Measurements from ENCODE around the gene GNG12. TPM values are rescaled to one million over a fixed set of nuclear protein-coding genes. Genes with fewer than 3 reads are reported as not detected.

Gene GNG12
- polyA plus RNA-seq, 1 experiment, result 185 TPM

GRCh38 chr1:67676287-67676686, 157.0 kb downstream of the GNG12 start:
- Histone ChIP-seq H3K27me3 (ENCODE audit: control insufficient read depth, insufficient read depth, low read length) (no peaks in the 10 kb centered on the region), H3K9me3 (ENCODE audit: control insufficient read depth, insufficient read depth, low read length) (no peaks in the 10 kb centered on the region), H3K4me3 (ENCODE audit: low read depth, low read length) (no peak overlapping the region), H3K27ac (ENCODE audit: low read depth, low read length) (no peak overlapping the region)
- DNase-seq (ENCODE audit: low read depth, low spot score), result no peak
- ChIA-PET CTCF (interaction anchor here (0.8 to 2.6 kb wide), 4 partner anchors 13 to 141 kb away, joined by 3 to 11 read pairs (median 6); no protein-coding TSS in a partner anchor), POLR2A (interaction anchor here (0.7 to 3.5 kb wide), 3 partner anchors 9 to 36 kb away, joined by 3 to 29 read pairs (median 3); partner anchors contain the start of gene GADD45A)
- TF ChIP-seq CTCF (IDR thresholded peaks at IDR 0.05; ENCODE audit: low read depth, low read length), result no peak

- Histone ChIP-seq H3K27me3 (ENCODE audit: control insufficient read depth, insufficient read depth, low read length) (no peaks in the 10 kb centered on the region), H3K27ac (ENCODE audit: low read depth, low read length) (no peak overlapping the region), H3K9me3 (ENCODE audit: control insufficient read depth, insufficient read depth, low read length) (no peaks in the 10 kb centered on the region), H3K4me3 (ENCODE audit: low read depth, low read length) (no peak overlapping the region)
- ChIA-PET POLR2A (interaction anchor here (0.9 to 3.5 kb wide), 2 partner anchors 10 to 12 kb away, joined by 3 to 29 read pairs; partner anchors contain the start of gene GADD45A), CTCF (interaction anchor here (0.8 to 2.6 kb wide), 5 partner anchors 13 to 114 kb away, joined by 3 to 14 read pairs (median 4); no protein-coding TSS in a partner anchor)
- DNase-seq (ENCODE audit: low read depth, low spot score), result no peak
- TF ChIP-seq CTCF (IDR thresholded peaks at IDR 0.05; ENCODE audit: low read depth, low read length), result no peak
Observed at GRCh38 chr1:67675800-67676199, 157.5 kb downstream of the GNG12 start.

- H3K27ac ChIP-seq (ENCODE audit: low read depth, low read length), result no peak overlapping the region
- CTCF ChIA-PET, result interaction anchor here (1.1 to 2.1 kb wide), 7 partner anchors 8 to 142 kb away, joined by 3 to 14 read pairs (median 4); no protein-coding TSS in a partner anchor
- TF ChIP-seq CTCF (IDR thresholded peaks at IDR 0.05; ENCODE audit: low read depth, low read length), result no peak
- POLR2A ChIA-PET, result interaction anchor here (0.6 to 3.5 kb wide), 2 partner anchors 11 to 118 kb away, joined by 3 to 29 read pairs; partner anchors contain the start of gene GADD45A
- no peaks in the 10 kb centered on the region for H3K9me3 ChIP-seq (ENCODE audit: control insufficient read depth, insufficient read depth, low read length)
- H3K27me3 ChIP-seq (ENCODE audit: control insufficient read depth, insufficient read depth, low read length), result no peaks in the 10 kb centered on the region
- no peak for DNase-seq (ENCODE audit: low read depth, low spot score)
- no peak overlapping the region for H3K4me3 ChIP-seq (ENCODE audit: low read depth, low read length)
Observed at GRCh38 chr1:67674260-67675011, 158.8 kb downstream of the GNG12 start.

GRCh38 chr1:67673468-67674201, 159.6 kb downstream of the GNG12 start:
- DNase-seq (ENCODE audit: low read depth, low spot score), result no peak
- Histone ChIP-seq H3K4me3 (ENCODE audit: low read depth, low read length) (no peak overlapping the region), H3K9me3 (ENCODE audit: control insufficient read depth, insufficient read depth, low read length) (no peaks in the 10 kb centered on the region), H3K27ac (ENCODE audit: low read depth, low read length) (no peak overlapping the region), H3K27me3 (ENCODE audit: control insufficient read depth, insufficient read depth, low read length) (no peaks in the 10 kb centered on the region)
- CTCF ChIA-PET, result interaction anchor here (1.1 to 2.1 kb wide), 4 partner anchors 87 to 141 kb away, joined by 3 to 14 read pairs (median 5); no protein-coding TSS in a partner anchor
- TF ChIP-seq CTCF (IDR thresholded peaks at IDR 0.05; ENCODE audit: low read depth, low read length), result no peak
- POLR2A ChIA-PET, result interaction anchor here (0.8 to 3.5 kb wide), 2 partner anchors 12 to 23 kb away, joined by 7 to 29 read pairs; partner anchors contain the start of gene GADD45A

Data from AG04450 (cell line).